HFFc6 (cell line): ENCODE measurements around the gene FAM114A2. TPM values are rescaled to one million over a fixed set of nuclear protein-coding genes. Genes with fewer than 3 reads are reported as not detected.

Experiments used
- DNase-seq: peaks from one replicate; pipeline ENCODE4 v3.0.0-alpha.2; 2018
- H3K27ac Mint-ChIP-seq: 2 replicates; pipeline ENCODE4 v1.8.0; 2020; ENCODE audit warnings: mild to moderate bottlenecking, mixed read lengths
- H3K27me3 Mint-ChIP-seq: 2 replicates; pipeline ENCODE4 v1.8.0; 2021; ENCODE audit warnings: mild to moderate bottlenecking, moderate library complexity, mixed read lengths; ENCODE audit not compliant: insufficient read depth
- H3K36me3 Mint-ChIP-seq: 2 replicates; pipeline ENCODE4 v1.8.0; 2021; ENCODE audit warnings: low read depth, mixed read lengths
- H3K4me1 Mint-ChIP-seq: 2 replicates; pipeline ENCODE4 v1.8.0; 2020; ENCODE audit warnings: low read depth, mixed read lengths
- H3K4me3 Mint-ChIP-seq: 2 replicates; pipeline ENCODE4 v1.8.0; 2020; ENCODE audit warnings: mild to moderate bottlenecking, moderate library complexity, mixed read lengths
- H3K9me3 Mint-ChIP-seq: 2 replicates; pipeline ENCODE4 v1.8.0; 2020; ENCODE audit warnings: mild to moderate bottlenecking, mixed read lengths
- total RNA-seq, 6 experiments: library from RNA; stranded (reverse); fragmentation: NEBNext Ultra II Directional; extraction: Animal tissue kit (Norgen Biotek cat#: 25700); gene quantifications; 2 replicates in 1 of 6; 3 replicates in 5 of 6; pipeline ENCODE4 v1.2.3, GENCODE V29; 2021
- TF ChIP-seq, protein P1 (sequence below): fragments of 200-600 bp; sonication (generic); IDR thresholded peaks from 2 replicates; pipeline ENCODE4 v1.5.0; 2021; ENCODE audit warnings: antibody characterized with exemption, mild to moderate bottlenecking

Gene FAM114A2
- total RNA-seq, 6 experiments from 2014 or later = 30.3 to 35.8 (median 34.6) TPM

DNA sequence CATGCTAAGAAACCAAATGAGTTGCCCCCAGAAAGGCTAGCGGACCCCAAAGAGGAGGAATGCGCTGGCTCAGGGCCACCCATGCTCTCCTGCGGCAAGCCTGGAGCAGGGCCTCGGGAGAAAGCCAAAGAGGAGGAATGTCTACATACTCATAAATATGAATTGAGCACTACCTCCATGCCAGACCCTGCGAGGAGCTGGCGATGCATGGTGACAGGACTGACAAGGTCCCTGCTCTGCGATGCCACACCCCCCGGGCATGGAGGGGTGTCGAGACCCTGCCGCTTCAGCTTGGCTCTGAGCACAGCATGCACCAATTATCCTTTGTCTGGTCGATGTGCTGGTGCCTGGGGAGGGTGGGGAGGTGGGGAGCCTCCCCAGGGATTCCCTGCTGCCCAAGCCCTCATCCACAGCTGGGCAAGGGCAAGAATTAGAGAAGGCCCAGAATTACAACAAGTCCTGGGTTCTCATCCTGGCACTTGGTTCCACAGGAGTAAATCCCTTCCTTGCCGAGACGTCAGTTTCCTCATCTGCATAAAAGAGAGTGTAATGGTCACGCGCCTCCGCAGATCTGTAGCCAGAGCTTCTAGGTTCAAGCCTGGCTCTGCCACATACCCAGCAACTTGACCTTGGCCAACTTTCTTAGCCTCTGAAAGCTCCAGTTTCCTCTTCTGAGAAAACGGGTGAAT is 74.4 kb downstream of the FAM114A2 start:
- Mint-ChIP-seq H3K27me3 (peaks cover 11% of the 10 kb centered on the region), H3K27ac (no peak overlapping the region), H3K36me3 (no peaks in the 10 kb centered on the region), H3K9me3 (no peaks in the 10 kb centered on the region), H3K4me3 (peak overlapping the region; percentile 76), H3K4me1 (peaks cover 24% of the 10 kb centered on the region)
- TF ChIP-seq, protein P1, sequence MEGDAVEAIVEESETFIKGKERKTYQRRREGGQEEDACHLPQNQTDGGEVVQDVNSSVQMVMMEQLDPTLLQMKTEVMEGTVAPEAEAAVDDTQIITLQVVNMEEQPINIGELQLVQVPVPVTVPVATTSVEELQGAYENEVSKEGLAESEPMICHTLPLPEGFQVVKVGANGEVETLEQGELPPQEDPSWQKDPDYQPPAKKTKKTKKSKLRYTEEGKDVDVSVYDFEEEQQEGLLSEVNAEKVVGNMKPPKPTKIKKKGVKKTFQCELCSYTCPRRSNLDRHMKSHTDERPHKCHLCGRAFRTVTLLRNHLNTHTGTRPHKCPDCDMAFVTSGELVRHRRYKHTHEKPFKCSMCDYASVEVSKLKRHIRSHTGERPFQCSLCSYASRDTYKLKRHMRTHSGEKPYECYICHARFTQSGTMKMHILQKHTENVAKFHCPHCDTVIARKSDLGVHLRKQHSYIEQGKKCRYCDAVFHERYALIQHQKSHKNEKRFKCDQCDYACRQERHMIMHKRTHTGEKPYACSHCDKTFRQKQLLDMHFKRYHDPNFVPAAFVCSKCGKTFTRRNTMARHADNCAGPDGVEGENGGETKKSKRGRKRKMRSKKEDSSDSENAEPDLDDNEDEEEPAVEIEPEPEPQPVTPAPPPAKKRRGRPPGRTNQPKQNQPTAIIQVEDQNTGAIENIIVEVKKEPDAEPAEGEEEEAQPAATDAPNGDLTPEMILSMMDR = no peak
- no peak for DNase-seq

DNA sequence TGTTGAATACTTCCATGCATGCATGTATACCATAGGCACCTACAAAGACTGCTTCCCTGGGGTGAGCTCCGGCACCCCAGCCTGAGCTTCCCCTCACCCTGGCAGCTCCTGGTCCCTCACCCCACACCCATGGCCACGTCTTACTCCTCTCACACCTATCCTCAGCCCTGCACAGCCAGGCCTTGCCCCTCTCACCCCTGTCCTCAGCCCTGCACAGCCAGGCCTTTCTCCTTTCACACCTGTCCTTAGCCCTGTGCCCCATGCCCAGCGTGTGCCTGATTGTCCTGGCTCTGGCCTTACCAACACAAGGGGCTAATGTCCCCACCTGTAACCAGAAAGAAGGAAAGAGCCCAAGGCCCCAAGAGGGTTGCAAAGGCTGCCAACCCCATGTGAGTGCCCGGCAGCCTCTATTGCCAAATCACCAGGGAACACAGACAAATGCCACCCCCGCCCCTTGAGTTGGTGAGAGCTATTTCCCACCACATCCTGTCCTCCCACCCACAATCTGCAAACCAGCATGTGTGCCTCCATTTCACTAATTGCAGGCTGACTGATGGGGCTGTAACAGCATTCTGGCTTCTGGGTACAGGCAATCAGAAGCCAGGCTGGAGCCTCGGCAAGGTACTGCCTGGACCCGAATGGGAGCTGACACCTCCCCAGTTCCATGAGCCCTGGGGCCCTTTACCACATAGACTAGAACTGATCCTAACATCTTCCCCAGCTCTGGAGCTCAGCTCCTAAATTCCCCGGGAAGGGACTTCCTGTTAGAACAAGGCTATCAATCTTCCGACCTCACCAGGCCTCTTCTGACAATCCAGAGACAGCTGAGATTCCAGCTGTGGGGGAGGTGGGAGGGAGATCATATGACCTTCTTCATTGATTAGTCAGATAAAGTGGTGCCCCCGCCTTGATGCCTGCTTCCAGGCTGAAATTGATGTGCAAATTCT is 78.2 kb downstream of the FAM114A2 start:
- TF ChIP-seq, protein P1 = no peak
- DNase-seq = no peak

DNA sequence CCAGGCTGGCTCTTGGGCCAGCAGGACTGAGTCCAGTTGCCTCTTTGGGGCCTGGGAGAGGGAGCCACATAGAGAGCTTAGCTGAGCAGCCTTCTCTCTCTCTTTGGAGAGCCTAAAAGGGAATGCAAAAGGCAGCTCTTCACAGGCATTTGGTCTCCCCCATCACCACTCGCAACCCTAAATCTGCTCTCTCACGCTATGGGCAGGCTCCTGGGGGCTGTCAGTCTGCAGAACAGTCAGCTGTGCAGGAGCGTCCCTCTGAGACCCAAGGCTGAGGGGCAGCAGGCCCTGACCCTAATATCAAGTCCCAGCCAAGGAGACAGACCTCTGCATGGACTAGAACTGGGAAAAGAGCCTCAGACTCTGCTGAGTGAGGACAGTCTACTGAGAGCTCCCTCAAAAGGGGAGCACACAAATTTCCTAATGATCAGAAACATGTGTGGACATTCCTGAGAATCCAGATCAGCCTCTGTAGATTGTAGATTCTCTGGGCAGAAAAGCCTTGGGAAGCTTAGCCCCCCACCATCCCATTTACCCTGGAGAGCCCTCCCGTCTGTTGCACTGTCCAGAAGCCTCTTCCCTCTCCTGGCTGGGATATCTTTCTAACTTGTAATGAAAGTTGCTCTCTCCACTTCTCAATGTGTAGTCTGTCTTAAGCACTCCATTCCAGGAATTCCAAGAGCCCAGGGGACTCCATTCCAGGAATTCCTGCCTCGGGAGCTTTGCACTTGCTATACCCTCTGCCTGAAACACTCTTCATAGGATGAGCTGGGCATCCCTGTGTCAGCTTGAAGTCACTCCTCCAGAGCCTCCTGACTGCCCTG is 79.4 kb downstream of the FAM114A2 start:
- Mint-ChIP-seq H3K4me3 (peak overlapping the region; percentile 63), H3K36me3 (no peaks in the 10 kb centered on the region), H3K27ac (peak overlapping the region; percentile 53; the same call in 1 of the 2 replicates), H3K4me1 (peaks cover 26% of the 10 kb centered on the region), H3K27me3 (no peaks in the 10 kb centered on the region; the same call in 1 of the 2 replicates), H3K9me3 (no peaks in the 10 kb centered on the region)
- DNase-seq = peak; percentile 46
- TF ChIP-seq, protein P1 = no peak

More for the DNA sequence above, 78.2 kb downstream of the FAM114A2 start:
- H3K9me3 Mint-ChIP-seq = no peaks in the 10 kb centered on the region
- no peaks in the 10 kb centered on the region for H3K36me3 Mint-ChIP-seq
- no peak overlapping the region for H3K4me3 Mint-ChIP-seq
- H3K27me3 Mint-ChIP-seq = peaks cover 2% of the 10 kb centered on the region
- no peak overlapping the region for H3K27ac Mint-ChIP-seq
- H3K4me1 Mint-ChIP-seq = peaks cover 31% of the 10 kb centered on the region

DNA sequence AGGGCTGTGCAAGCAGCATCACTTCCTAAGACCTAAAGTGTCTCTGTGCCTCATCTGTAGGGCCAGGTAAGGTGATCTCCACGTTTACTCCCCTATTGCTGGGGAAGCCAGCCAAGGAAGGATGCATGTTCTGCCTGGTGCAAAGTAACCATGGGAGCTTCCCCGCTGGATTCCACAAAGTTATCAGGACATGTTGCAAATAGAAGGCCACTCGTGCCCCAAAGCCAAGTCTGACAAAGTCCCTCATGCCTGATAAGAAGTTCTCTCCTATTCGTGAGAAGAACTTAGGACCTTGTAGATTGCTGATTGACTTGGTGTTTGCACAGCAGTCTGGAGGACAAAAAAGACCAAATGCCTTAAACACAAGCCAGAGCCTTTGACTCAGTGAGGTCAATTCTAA is 81.5 kb downstream of the FAM114A2 start:
- Mint-ChIP-seq H3K36me3 (no peaks in the 10 kb centered on the region), H3K4me1 (peaks cover 43% of the 10 kb centered on the region), H3K27ac (no peak overlapping the region), H3K9me3 (no peaks in the 10 kb centered on the region), H3K4me3 (no peak overlapping the region), H3K27me3 (no peaks in the 10 kb centered on the region; the same call in 1 of the 2 replicates)
- DNase-seq = no peak
- TF ChIP-seq, protein P1 = no peak

DNA sequence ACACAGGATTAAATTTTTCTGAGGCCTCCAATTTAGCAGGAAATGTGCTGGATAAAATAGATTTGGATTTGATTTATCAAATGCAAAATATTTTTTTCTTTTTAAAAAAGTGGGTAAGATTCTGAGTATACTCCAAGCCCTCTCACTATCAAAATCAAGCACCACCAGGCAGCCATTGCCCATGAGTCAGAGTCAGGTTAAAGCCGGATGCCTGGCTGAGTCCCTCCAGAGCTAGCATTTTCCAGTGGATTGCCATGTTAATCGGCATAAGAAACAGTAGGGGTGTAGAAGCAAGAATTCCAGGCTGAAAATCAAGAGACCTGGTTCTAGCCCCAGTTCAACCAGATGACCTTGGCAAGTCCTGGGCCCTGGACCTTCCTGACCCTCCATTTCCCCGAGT is 85.3 kb downstream of the FAM114A2 start:
- Mint-ChIP-seq H3K4me1 (peaks cover 17% of the 10 kb centered on the region), H3K4me3 (no peak overlapping the region), H3K36me3 (no peaks in the 10 kb centered on the region), H3K9me3 (no peaks in the 10 kb centered on the region), H3K27me3 (no peaks in the 10 kb centered on the region; the same call in 1 of the 2 replicates), H3K27ac (no peak overlapping the region; the same call in 1 of the 2 replicates)
- DNase-seq = no peak
- TF ChIP-seq, protein P1 = no peak
